ENCODE data around the gene AKAP6.

The AKAP6 gene

DNA sequence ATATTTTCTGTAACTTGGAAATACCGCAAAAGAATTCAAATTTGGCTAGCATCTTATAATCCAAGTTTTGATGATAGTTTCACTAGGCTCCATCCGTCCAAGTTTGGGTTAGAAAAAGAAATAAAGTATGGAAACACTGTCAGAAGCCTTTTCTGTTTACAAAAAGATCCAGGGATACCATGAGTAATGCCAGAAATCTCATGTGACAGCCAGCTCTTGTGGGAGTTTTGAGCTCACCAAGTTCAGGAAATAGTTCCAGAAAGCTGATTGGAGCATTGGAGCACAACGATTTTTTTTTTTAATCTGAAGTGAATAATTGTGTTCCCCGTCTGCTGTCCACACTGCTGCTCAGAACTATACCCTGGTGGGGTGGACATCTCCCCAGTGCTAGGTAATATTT, 379.9 kb downstream of the AKAP6 start:
- DNase-seq = no peak
- no peak for ATAC-seq

DNA sequence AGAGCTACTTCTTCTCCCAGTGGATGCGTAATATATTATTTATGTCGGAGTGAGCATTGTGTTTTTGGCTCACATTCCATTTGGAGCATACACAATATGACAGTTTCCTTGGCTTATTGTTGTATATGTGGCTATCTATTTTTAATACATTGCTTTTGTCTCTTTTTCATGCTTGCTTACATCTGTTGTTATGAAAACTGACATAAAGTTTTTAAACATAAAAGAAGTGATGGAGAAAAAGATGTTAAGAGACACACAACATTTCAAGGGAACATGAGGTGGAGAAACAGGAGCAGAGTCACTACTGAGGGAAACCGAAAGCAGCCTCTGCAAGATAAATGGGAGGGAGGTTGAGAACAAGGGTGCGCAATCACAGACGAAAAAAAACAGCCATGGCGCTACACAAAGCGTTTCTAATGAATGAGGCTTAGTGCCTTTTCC, 381.2 kb downstream of the AKAP6 start:
- DNase-seq (no peak), ATAC-seq (no peak)

DNA sequence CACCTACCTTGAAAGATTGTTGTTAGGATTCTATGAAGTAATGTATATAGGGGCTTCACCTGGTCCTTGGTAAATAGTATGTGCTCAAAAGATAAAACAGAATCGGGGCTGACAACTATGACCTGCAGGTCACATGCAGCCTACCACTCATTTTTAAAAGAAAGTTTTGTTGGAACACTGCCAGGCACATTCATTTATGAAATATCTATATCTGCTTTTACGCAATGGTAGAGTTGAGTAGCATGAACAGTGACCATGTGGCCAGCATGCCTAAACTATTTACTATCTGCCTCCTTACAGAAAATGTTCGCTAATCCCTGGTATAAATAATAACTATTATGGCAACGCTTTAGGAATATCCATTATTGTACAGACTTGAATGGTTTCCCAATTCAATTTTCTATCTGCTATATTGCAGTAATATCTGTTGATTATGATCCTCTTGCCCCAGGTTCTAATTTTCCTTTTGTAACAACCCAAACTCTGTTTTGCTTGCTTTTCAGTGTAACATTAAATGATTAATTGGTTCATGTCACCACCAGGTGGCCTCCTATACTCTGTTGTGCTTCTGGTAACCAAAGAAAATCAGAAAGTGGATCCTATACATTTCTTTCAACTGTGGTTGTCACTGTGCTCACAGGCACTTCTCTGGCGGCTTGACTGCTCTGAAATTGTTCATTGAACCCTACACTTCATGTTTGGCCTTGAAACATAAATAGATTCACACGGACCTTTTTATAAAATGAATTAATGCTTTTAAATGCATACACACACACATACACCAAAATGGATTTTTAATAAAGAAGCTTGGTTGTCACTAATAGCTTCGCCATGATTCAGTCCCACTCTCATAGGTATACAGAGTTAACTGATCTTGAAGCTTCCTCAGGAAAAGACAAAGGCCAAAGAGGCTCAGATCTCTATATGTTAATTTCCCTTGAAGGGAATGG, 381.9 kb downstream of the AKAP6 start:
- ATAC-seq (no peak), DNase-seq (peak; percentile 3)

DNA sequence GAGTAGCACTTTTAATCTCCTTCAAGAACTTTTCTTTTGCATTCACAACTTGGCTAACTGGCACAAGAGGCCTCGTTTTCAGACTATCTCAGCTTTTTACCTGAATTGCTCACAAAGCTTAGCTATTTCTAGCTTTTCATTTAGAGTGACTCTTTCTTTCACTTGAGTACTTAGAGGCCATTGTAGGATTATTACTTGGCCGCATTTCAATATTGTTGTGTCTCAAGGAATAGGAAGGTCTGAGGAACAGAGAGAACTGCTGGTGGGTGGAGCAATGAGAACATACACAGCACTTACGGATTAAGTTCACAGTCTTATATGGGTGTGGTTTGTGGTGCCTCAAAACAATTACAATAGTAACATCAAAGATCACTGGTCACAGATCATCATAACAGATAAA, 384.8 kb downstream of the AKAP6 start:
- DNase-seq = no peak
- no peak for ATAC-seq

DNA sequence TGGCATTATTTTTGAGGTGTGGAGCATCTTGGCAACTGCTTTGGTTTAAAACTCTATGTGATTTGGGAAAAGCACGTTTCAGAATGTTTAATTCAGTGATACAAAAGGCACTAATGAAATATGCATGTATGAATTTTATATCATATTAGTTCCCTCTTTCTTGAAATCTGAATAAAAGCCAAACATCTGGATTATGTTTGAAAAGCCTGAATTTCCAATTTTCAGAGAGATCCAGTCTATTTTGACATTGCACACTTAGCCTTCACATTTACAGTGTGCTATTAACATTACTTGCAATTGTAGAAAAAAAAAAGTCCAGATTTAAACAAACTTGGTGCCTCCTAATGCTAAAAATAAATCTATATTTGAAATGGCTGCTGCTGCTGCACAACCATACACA, 390.5 kb downstream of the AKAP6 start:
- DNase-seq (no peak), ATAC-seq (no peak)

DNA sequence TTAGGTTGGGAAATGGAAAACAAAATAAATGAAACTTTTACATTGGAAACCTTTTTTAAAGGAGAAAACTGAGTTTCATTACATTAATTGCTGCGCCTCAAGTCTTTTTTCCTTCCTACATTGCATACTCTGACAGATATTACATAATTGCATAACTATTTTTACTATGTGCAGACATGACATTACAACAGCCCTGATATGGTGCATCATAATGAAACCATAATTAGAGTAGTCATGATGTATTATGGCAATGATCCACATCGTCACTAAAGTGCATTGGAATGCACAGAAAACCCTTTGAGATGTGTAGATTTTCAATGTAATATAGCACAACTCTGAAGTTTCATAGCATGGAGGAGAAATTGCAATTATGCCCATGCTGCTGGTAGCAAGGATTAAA, 391.8 kb downstream of the AKAP6 start:
- no peak for ATAC-seq
- DNase-seq = no peak

DNA sequence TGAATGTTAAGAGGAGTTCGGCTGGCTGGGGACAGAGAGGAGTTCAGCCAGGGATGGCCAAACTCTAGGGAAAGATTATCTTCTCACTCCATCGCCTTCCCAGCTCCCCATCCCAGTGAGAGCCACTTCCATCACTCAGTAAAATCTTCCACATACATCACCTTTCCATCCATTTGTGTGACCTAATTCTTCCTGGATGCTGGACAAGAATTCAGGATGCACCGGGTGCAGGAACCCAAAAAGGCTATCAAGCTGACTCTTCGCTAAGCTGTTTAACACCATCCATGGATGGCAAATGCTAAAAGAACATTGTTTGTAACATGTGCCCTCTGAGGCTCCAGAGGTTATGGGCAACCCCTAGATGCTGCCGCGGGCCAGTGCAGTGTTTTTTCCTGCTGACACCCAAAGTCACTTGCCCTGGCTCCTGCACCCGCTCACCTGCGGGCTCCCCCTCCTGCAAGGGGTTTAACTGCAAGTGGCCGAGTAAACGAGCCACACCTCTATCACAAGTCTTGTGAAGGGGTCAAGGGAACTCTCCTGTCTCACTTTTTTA, 393.6 kb downstream of the AKAP6 start:
- ATAC-seq (no peak), DNase-seq (no peak)

DNA sequence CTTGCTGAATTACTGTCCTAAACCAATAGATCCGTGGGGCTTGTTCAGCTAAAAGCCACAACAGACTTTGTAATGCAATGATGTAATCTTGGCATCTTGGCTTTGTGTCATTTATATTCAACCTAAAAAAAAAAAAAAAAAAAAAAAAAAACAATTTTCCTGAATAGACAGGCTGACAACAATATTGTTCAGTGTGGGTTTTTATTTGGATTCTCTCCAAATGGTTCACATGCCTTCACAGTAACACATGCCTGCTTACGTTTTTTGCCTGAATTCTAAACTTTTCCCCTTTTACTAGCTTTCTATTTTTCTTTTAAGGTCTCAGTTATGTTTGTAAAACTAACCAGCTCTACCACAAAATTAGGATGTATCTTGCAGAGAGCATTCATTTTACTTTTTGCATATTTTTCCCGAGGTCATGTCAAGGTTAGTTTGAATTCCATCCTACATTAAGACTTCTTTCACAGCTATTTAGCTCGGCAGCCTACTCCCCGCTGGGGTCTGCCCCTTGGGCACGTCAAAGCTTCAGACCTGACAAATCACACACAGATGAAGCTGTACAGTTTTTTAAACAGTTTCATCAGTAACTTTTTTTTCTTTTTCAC, 395.9 kb downstream of the AKAP6 start:
- DNase-seq = no peak
- ATAC-seq = no peak

DNA sequence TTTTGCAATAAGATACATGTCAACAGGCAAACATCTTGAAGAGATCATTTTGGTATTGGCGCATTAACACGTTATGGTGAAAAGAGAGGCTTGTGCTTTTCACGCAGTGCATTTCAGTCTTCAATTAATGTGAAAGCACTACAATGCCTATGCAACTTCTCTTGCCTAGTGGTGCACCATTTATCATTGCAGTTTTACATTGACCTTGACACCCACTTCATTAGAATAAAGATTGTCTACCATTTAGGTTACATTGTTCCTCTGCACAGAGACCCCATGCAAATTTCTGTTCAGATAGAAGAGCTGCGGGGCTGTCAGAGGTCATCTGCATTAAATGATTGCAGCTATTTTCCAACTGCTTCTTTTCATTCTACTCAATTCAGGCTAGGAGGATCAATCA, 397.4 kb downstream of the AKAP6 start:
- DNase-seq = no peak
- ATAC-seq = no peak

DNA sequence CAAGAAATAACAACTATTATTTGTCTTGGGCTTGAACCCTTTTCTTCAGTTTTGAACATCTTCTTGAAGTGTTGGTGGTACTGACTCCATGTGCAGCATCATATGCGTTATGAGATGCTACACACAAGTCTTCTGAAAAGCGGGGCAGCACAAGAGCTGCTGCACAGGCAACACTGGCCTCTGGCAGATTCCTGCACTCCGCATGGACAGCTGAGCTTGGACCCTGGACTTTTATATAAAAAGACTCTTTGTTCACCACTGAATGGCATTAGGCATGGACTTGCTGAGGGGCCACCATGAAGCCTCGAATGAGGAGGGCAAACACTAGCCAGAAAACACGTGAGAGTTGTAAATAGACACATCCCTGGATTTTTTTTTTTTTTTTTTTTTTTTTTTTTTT, 398.7 kb downstream of the AKAP6 start:
- DNase-seq (no peak), ATAC-seq (no peak)

DNA sequence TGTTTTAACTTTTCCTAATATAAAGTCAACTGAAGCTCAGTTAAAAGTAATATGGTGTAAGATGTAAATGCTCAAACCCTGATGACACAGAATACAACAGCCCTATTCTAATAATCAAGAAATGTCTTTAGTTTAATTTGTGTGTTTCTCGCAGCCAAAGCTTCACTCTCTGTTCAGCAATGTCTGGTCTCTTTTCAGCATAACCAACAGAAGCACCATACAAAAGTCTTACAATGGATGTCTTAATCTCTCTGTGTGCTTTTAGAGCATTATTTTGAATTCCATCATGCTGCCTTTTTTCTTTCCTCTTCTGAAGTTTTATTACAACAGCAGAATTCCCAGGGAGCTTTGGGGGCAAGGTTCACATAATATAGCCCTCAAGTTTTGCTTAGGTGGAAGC, 399.4 kb downstream of the AKAP6 start:
- ATAC-seq = no peak
- no peak for DNase-seq

DNA sequence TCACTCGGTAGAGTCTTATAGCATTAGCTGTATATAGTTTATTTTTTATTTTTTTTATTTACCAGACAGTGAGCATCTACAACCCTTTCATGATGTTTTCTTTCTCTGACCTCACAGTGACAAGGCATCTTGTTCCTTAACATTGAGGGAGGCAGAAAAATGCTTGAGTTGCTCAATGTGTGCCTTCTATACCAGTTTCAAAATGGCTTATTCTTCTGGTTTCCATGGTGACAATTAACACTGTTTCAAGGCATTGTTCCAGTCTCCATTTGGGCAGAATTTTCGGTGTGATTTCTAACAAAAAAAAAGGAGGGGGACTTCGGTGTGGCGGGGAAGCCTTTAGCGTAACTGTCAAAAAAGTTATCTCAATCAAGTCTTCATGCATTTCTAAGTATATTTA, 399.9 kb downstream of the AKAP6 start:
- DNase-seq (no peak), ATAC-seq (no peak)

DNA sequence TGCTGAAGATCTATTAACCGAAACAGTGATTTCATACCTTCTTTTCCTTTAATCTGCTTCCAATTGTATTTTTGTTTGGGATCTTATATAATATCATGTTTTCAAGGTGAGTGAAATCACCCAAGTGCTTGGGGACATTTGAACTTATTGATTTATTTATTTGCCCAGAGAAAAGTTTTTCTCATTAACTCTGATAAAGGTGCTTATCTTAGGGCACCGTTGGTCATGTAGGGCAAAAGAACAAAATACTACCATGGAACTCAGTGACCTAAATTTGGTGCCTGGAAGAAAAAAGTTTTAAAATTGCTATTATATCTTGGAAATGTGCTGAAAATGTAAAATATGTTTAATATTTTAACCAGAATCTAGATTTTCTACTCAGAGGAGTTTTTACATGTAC, 402.2 kb downstream of the AKAP6 start:
- no peak for DNase-seq
- ATAC-seq = no peak

DNA sequence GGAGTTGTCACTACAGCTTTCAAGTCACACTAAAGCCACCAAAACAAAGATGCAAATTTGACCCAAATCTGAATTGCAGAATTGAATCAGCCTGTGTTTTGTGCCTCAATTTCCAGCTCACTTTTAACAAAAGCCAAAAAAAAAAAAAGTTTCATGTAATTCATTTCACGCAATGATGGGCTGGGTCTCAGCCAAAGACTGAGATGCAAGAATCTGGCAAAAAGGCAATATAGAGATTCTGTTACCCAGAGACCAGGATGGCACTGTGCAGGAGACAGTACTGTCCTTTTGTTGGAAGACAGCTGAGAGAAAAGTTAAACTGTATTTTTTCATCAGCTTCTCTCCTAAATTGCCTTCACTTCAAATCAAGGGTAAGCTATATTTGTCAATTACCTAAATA, 403.9 kb downstream of the AKAP6 start:
- ATAC-seq (no peak), DNase-seq (no peak)

DNA sequence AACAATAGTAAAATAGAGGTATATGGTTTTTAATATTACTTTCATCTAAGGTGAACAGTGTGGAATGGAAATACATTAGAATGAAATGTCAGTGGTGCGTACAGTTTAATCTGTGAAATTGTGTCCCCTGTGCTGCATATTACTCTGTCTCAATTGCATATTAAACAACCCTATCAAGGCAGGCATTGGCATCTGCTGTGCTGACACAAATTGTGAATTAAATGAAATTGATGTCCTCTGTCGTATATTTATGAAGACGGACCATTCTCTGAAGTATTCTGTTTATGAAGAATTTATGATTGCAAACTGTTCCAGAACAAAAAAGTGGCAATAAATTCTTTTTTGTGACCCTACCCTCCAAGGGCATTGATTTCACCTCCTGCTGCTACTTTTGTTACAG, 405.2 kb downstream of the AKAP6 start:
- no peak for DNase-seq
- ATAC-seq = no peak

DNA sequence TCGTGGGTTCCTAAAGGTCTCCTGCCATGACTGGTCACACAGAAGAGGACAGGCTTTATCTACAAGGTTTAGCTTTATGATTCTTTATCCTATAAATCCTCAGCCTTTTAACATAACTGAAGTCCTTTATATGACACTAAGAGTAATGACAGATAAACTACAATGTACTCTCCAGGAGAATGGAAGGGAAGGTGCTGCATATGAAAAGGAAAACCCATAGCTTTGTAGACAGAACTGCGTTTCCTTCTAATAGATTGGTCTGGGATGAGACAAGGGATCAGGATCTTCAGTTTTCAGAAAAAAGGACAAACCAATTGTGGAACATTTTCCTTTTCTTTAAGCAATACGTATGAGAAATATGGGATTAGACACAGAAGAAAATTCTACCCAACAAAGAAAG, 408.5 kb downstream of the AKAP6 start:
- ATAC-seq (no peak), DNase-seq (no peak)

DNA sequence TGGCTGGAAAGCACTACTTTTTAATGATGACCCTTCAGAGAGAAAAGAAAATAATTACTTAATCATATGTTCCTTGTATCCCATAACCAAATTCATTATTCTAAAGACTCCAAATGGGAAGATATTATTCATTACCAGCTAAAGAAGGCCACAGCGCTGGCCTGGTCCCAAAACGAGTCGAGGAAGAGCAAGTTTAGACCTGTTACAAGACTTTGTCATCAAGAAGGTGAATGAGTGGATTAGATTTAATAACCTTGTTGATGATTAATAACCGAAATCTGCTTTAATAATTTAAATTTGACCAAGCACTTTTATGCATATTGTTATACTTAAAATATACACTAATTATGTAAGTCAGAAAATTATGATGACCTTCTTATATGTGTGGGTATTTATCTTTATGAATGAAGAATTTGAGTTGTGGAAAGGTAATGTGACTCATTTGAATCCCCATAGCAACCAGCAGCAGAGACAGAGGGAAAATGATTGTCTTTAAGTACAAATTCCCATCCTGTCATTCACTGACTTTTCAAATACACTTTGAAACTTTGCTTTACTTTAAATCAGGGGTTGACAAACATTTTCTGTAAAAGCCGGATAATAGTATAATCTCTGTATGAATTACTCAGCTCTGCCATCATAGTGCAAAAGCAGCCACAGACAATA, 409.2 kb downstream of the AKAP6 start:
- DNase-seq (no peak), ATAC-seq (no peak)

DNA sequence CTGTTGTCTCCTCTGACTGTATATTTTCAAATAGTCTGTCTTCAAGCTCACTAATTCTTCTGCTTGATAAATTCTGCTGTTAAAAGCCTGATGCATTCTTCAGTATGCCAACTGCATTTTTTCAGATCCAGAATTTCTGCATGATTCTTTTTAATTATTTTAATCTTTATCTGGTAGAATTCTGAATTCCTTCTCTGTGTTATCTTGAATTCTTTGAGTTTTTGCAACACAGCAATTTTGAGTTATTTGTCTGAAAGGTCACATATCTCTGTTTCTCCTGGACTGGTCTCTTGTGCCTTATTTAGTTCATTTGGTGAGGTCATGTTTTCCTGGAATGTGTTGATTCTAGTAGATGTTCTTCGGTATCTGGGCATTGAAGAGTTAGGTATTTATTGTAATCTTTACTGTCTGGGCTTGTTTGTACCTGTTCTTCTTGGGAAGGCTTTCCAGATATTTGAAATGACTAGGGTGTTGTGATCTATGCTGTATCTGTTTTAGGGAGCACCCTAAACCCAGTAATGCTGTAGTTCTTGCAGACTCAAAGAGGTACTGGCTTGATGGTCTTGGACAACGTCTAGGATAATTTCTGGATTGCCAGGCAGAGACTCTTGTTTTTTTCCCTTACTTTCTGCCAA, 415.8 kb downstream of the AKAP6 start:
- DNase-seq (no peak), ATAC-seq (no peak)

DNA sequence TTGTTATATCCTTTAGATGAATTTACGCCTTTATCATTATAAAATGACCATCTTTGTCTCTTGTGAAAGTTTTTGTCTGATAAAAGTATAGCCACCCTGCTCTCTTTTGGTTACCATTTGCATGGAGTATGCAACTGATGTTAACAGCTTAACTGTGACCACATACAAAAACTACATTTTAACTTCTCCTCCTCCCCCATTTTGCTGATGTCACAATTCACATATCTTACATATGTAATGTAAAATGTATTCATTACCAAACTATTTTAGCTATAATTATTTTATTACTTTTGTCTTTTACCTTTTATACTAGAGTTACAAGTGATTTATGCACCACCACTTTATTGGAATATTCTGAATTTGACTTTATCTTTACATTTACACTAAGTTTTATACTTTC, 425.1 kb downstream of the AKAP6 start:
- no peak for ATAC-seq
- no peak for DNase-seq

DNA sequence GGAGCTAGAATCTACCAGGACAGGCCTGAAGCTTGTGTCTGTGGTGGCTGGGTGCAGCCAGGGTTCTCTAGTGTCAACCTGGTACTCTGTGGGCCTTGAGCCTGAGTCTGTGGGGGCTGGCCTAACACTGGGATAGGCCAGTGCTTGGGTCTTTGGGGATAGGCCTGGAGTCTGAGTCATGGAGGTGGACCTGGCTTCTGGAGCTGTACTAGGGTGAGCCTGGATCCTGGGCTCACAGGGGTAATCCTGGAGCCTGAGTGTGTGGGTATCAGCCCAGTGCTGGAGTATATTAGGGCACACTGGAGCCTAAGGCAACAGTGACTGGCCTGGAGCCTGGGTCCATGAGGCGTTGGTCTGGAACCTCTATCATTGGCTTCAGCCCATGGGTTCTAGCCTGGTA, 427.1 kb downstream of the AKAP6 start:
- ATAC-seq (no peak), DNase-seq (no peak)

DNA sequence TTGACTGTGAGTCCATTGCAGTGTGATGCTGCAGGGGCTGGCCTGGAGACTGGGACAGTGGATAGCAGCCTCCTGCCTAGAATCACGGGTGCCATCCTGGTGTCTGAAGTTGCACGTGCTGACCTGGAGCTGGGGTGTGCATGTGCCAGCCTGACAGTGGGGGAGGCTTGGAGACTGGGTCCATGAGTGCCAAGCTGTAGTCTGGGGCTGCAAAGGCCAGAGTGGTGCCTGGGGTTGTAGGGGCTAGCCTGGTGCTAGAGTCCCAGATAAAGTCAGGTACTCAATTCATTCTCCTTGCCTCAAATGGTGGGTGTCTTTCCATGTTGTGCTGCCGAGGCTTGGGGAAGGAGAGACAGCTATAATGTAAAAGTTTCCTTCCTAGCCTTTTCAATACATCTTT, 427.7 kb downstream of the AKAP6 start:
- no peak for DNase-seq
- ATAC-seq = no peak

DNA sequence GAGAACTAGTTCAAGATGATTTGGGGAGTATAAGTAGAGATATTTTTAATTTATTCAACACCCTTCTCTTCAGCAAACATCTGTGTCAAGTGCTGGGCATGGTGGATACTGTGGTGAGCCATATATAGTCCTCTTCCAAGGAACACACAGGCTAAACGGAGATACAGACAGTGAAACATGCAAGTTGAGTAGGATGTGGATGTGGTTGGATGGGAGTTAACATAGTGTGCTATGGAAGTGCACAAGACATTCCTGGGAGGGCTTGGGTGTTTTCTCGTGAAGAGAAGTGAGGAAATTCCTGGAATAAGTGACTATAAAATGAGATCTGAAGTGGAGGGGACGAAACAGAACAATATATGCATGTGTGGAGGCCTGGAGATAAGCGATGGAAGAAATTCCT, 428.5 kb downstream of the AKAP6 start:
- DNase-seq = no peak
- no peak for ATAC-seq
